Measurements from ENCODE around the gene DNAJC18.
"Not testable (repeated sequence)": the region's sequence is repeated elsewhere in the genome, so short reads cannot be mapped to it uniquely, and the experiment has no call there.

DNAJC18 gene

GRCh38 chr5:139391570-139392323 lies 47.6 kb downstream of the DNAJC18 start:
- Histone ChIP-seq H3K9me3 (ENCODE audit: control insufficient read depth in 1 of 2, low read length in 2 of 2) (no peaks in the 10 kb centered on the region), H3K4me1 (ENCODE audit: control insufficient read depth in 1 of 2, insufficient read depth in 2 of 2, low read length in 2 of 2) (peaks cover 0 to 32% of the 10 kb centered on the region in 2 donors), H3K27ac (ENCODE audit: low read length) (no peak overlapping the region), H3K4me3 (ENCODE audit: low read depth in 1 of 2, low read length in 2 of 2) (peak overlapping the region in 1 of 2 donors; percentile 68), H3K27me3 (ENCODE audit: low read depth, low read length) (peaks cover 11% of the 10 kb centered on the region), H3K36me3 (ENCODE audit: control insufficient read depth in 1 of 2, insufficient read depth in 2 of 2, low read length in 2 of 2) (no peaks in the 10 kb centered on the region)

- no peaks in the 10 kb centered on the region for H3K36me3 ChIP-seq (ENCODE audit: control insufficient read depth in 1 of 2, insufficient read depth in 2 of 2, low read length in 2 of 2)
- H3K4me1 ChIP-seq (ENCODE audit: control insufficient read depth in 1 of 2, insufficient read depth in 2 of 2, low read length in 2 of 2), result peaks cover 0 to 32% of the 10 kb centered on the region in 2 donors
- H3K9me3 ChIP-seq (ENCODE audit: control insufficient read depth in 1 of 2, low read length in 2 of 2), result no peaks in the 10 kb centered on the region
- H3K4me3 ChIP-seq (ENCODE audit: low read depth in 1 of 2, low read length in 2 of 2), result no peak overlapping the region
- H3K27ac ChIP-seq (ENCODE audit: low read length), result peak overlapping the region; percentile 8
- H3K27me3 ChIP-seq (ENCODE audit: low read depth, low read length), result peaks cover 11% of the 10 kb centered on the region
Measured at GRCh38 chr5:139390639-139391569, 48.4 kb downstream of the DNAJC18 start.

GRCh38 chr5:139389701-139390638 lies 49.4 kb downstream of the DNAJC18 start, which contains the start of gene MZB1:
TSS of gene MZB1 (minus strand) at chr5:139389913. CDS start at chr5:139389856, 57 bp downstream.
- Histone ChIP-seq H3K4me3 (ENCODE audit: low read depth in 1 of 2, low read length in 2 of 2) (peak within 1 kb of the TSS in 1 of 2 donors; percentile 26), H3K36me3 (ENCODE audit: control insufficient read depth in 1 of 2, insufficient read depth in 2 of 2, low read length in 2 of 2) (no peaks in the 10 kb centered on the region), H3K27ac (ENCODE audit: low read length) (peak within 1 kb of the TSS; percentile 8), H3K27me3 (ENCODE audit: low read depth, low read length) (peaks cover 11% of the 10 kb centered on the region), H3K9me3 (ENCODE audit: control insufficient read depth in 1 of 2, low read length in 2 of 2) (no peaks in the 10 kb centered on the region), H3K4me1 (ENCODE audit: control insufficient read depth in 1 of 2, insufficient read depth in 2 of 2, low read length in 2 of 2) (peaks cover 0 to 27% of the 10 kb centered on the region in 2 donors)

- H3K36me3 ChIP-seq (ENCODE audit: control insufficient read depth in 1 of 2, insufficient read depth in 2 of 2, low read length in 2 of 2), result no peaks in the 10 kb centered on the region
- H3K4me3 ChIP-seq (ENCODE audit: low read depth in 1 of 2, low read length in 2 of 2), result peak overlapping the region in 1 of 2 donors; percentile 37
- no peak overlapping the region for H3K27ac ChIP-seq (ENCODE audit: low read length)
Measured at GRCh38 chr5:139388198-139388821, 51.0 kb downstream of the DNAJC18 start.

GRCh38 chr5:139387611-139388197 lies 51.6 kb downstream of the DNAJC18 start:
- Histone ChIP-seq H3K9me3 (ENCODE audit: control insufficient read depth in 1 of 2, low read length in 2 of 2) (no peaks in the 10 kb centered on the region), H3K36me3 (ENCODE audit: control insufficient read depth in 1 of 2, insufficient read depth in 2 of 2, low read length in 2 of 2) (no peaks in the 10 kb centered on the region), H3K27ac (ENCODE audit: low read length) (no peak overlapping the region), H3K4me1 (ENCODE audit: control insufficient read depth in 1 of 2, insufficient read depth in 2 of 2, low read length in 2 of 2) (peaks cover 4 to 6% of the 10 kb centered on the region in 2 donors), H3K27me3 (ENCODE audit: low read depth, low read length) (no peaks in the 10 kb centered on the region), H3K4me3 (ENCODE audit: low read depth in 1 of 2, low read length in 2 of 2) (peak overlapping the region in 1 of 2 donors; percentile 37)

More at GRCh38 chr5:139388198-139388821, 51.0 kb downstream of the DNAJC18 start:
- Histone ChIP-seq H3K9me3 (ENCODE audit: control insufficient read depth in 1 of 2, low read length in 2 of 2) (no peaks in the 10 kb centered on the region), H3K4me1 (ENCODE audit: control insufficient read depth in 1 of 2, insufficient read depth in 2 of 2, low read length in 2 of 2) (peaks cover 4 to 12% of the 10 kb centered on the region in 2 donors), H3K27me3 (ENCODE audit: low read depth, low read length) (peaks cover 3% of the 10 kb centered on the region)

- H3K27ac ChIP-seq (ENCODE audit: low read length); H3K4me1 ChIP-seq (ENCODE audit: control insufficient read depth in 1 of 2, insufficient read depth in 2 of 2, low read length in 2 of 2); H3K9me3 ChIP-seq (ENCODE audit: control insufficient read depth in 1 of 2, low read length in 2 of 2); H3K4me3 ChIP-seq (ENCODE audit: low read depth in 1 of 2, low read length in 2 of 2); H3K27me3 ChIP-seq (ENCODE audit: low read depth, low read length); H3K36me3 ChIP-seq (ENCODE audit: control insufficient read depth in 1 of 2, insufficient read depth in 2 of 2, low read length in 2 of 2): not testable (repeated sequence)
Measured at GRCh38 chr5:139386956-139387355, 52.4 kb downstream of the DNAJC18 start.

GRCh38 chr5:139386050-139386438 lies 53.3 kb downstream of the DNAJC18 start:
- Histone ChIP-seq H3K27me3 (ENCODE audit: low read depth, low read length) (no peaks in the 10 kb centered on the region), H3K4me1 (ENCODE audit: control insufficient read depth in 1 of 2, insufficient read depth in 2 of 2, low read length in 2 of 2) (peaks cover 0 to 4% of the 10 kb centered on the region in 2 donors), H3K4me3 (ENCODE audit: low read depth in 1 of 2, low read length in 2 of 2) (no peak overlapping the region), H3K9me3 (ENCODE audit: control insufficient read depth in 1 of 2, low read length in 2 of 2) (no peaks in the 10 kb centered on the region), H3K36me3 (ENCODE audit: control insufficient read depth in 1 of 2, insufficient read depth in 2 of 2, low read length in 2 of 2) (no peaks in the 10 kb centered on the region), H3K27ac (ENCODE audit: low read length) (no peak overlapping the region)

- Histone ChIP-seq H3K36me3 (ENCODE audit: control insufficient read depth in 1 of 2, insufficient read depth in 2 of 2, low read length in 2 of 2) (no peaks in the 10 kb centered on the region), H3K4me1 (ENCODE audit: control insufficient read depth in 1 of 2, insufficient read depth in 2 of 2, low read length in 2 of 2) (peaks cover 0 to 4% of the 10 kb centered on the region in 2 donors), H3K27ac (ENCODE audit: low read length) (peak overlapping the region; percentile 67), H3K9me3 (ENCODE audit: control insufficient read depth in 1 of 2, low read length in 2 of 2) (no peaks in the 10 kb centered on the region), H3K4me3 (ENCODE audit: low read depth in 1 of 2, low read length in 2 of 2) (peak overlapping the region; percentile 37 to 69), H3K27me3 (ENCODE audit: low read depth, low read length) (no peaks in the 10 kb centered on the region)
Measured at GRCh38 chr5:139385061-139386049, 54.0 kb downstream of the DNAJC18 start.

GRCh38 chr5:139384591-139385051 lies 54.7 kb downstream of the DNAJC18 start:
- no peaks in the 10 kb centered on the region for H3K27me3 ChIP-seq (ENCODE audit: low read depth, low read length)
- no peaks in the 10 kb centered on the region for H3K9me3 ChIP-seq (ENCODE audit: control insufficient read depth in 1 of 2, low read length in 2 of 2)
- H3K27ac ChIP-seq (ENCODE audit: low read length), result peak overlapping the region; percentile 67
- peaks cover 0 to 4% of the 10 kb centered on the region in 2 donors for H3K4me1 ChIP-seq (ENCODE audit: control insufficient read depth in 1 of 2, insufficient read depth in 2 of 2, low read length in 2 of 2)
- no peaks in the 10 kb centered on the region for H3K36me3 ChIP-seq (ENCODE audit: control insufficient read depth in 1 of 2, insufficient read depth in 2 of 2, low read length in 2 of 2)
- peak overlapping the region; percentile 37 to 69 for H3K4me3 ChIP-seq (ENCODE audit: low read depth in 1 of 2, low read length in 2 of 2)

Data from muscle layer of duodenum (tissue), 2 donors.